GM12878 (cell line): ENCODE results near the gene AEBP1. TPM values are rescaled to one million over a fixed set of nuclear protein-coding genes. Genes with fewer than 3 reads are reported as not detected.
A peak's percentile ranks its signal among the peaks of the same experiment; 100 is the strongest.

Source experiments
- ATAC-seq: fragments of 200-7000 bp; cut with Tn5 transposase; 3 replicates; pipeline ENCODE4 v1.9.1; 2020; ENCODE audit warnings: mild to moderate bottlenecking, moderate library complexity
- BruUV-seq: library from RNA; stranded (reverse); fragments of 400-500 nt; replicated peaks from 2 replicates; lab custom pipeline; 2021; lab: Mats Ljungman, UMichigan
- CTCF ChIA-PET: fragments of 300-600 bp; sonication (Branson Sonifier 250); formaldehyde crosslinking; extraction: SDS; loops from one replicate; lab custom pipeline; 2021; ENCODE audit warnings: inconsistent platforms; lab: Yijun Ruan, JAX
- POLR2A ChIA-PET: fragments of 350-600 bp; formaldehyde crosslinking; extraction: SDS; loops from one replicate; lab custom pipeline; 2021; ENCODE audit warnings: inconsistent platforms; lab: Charles Lee
- RAD21 ChIA-PET: fragments of 300-600 bp; sonication (Branson Sonifier 250); formaldehyde crosslinking; loops from one replicate; lab custom pipeline; 2023; ENCODE audit warnings: antibody characterized with exemption; ENCODE audit not compliant: unreplicated experiment; lab: Charles Lee
- SMC1A ChIA-PET: fragments of 300-600 bp; sonication (Branson Sonifier 250); formaldehyde crosslinking; loops from one replicate; lab custom pipeline; 2023; ENCODE audit not compliant: unreplicated experiment, uncharacterized antibody; lab: Charles Lee
- DNase-seq: peaks from one replicate; pipeline ENCODE4 v3.0.0-alpha.2; 2011; ENCODE audit warnings: low read depth, low spot score
- FAIRE-seq: peaks from 3 replicates; lab custom pipeline; 2011; peaks lifted over from hg19 to GRCh38; lab: Jason Lieb, UNC
- H2AFZ ChIP-seq: 2 replicates; pipeline ENCODE4 v1.6.0; 2011; ENCODE audit warnings: low read depth, low read length, control low read depth; ENCODE audit not compliant: control insufficient read depth
- H3K27ac ChIP-seq: 2 replicates; pipeline ENCODE4 v1.5.1; 2011; ENCODE audit warnings: control low read depth; ENCODE audit not compliant: control insufficient read depth, insufficient read depth
- H3K27me3 ChIP-seq, 2 experiments: replicated peaks in 1 of 2; 2 replicates each; pipeline versions ENCODE4 v1.6.0 to v1.6.1; 2011; ENCODE audit warnings: low read length in 1 of 2; ENCODE audit not compliant: control insufficient read depth in 2 of 2, insufficient read depth in 2 of 2
- H3K36me3 ChIP-seq, 2 experiments: 2 replicates each; pipeline ENCODE4 v1.5.1; 2011; ENCODE audit warnings: low read length in 1 of 2; ENCODE audit not compliant: control insufficient read depth in 2 of 2, insufficient read depth in 2 of 2
- H3K4me1 ChIP-seq: 2 replicates; pipeline ENCODE4 v1.6.1; 2011; ENCODE audit warnings: mild to moderate bottlenecking, low read length, moderate library complexity, mixed read lengths; ENCODE audit not compliant: control insufficient read depth, insufficient read depth
- H3K4me2 ChIP-seq: 2 replicates; pipeline ENCODE4 v1.6.0; 2011; ENCODE audit warnings: control low read depth; ENCODE audit not compliant: control insufficient read depth, insufficient read depth
- H3K4me3 ChIP-seq: fragments of 200-600 bp; sonication (generic); 2 replicates; pipeline ENCODE4 v1.5.1; 2016
- H3K79me2 ChIP-seq: 2 replicates; pipeline ENCODE4 v1.6.0; 2011; ENCODE audit warnings: low read length; ENCODE audit not compliant: control insufficient read depth, insufficient read depth
- H3K9ac ChIP-seq: 2 replicates; pipeline ENCODE4 v1.8.0; 2011; ENCODE audit warnings: low read length, control low read depth, mixed read lengths; ENCODE audit not compliant: control insufficient read depth, insufficient read depth
- H3K9me3 ChIP-seq: replicated peaks from 3 replicates; pipeline ENCODE4 v1.5.1; 2011; ENCODE audit warnings: mild to moderate bottlenecking, low read length; ENCODE audit not compliant: control insufficient read depth, insufficient read depth
- H4K20me1 ChIP-seq: 2 replicates; pipeline ENCODE4 v1.6.0; 2011; ENCODE audit not compliant: control insufficient read depth, insufficient read depth
- POLR2A ChIP-seq: IDR thresholded peaks from 2 replicates; pipeline ENCODE4 v1.6.1; 2011; ENCODE audit warnings: low read depth, mild to moderate bottlenecking, low read length
- SREBF1 ChIP-seq: IDR thresholded peaks from 2 replicates; pipeline ENCODE4 v1.6.1; 2012; ENCODE audit warnings: mild to moderate bottlenecking, low read length
- ZBED1 ChIP-seq: IDR thresholded peaks from 2 replicates; pipeline ENCODE4 v1.6.1; 2016; ENCODE audit warnings: borderline replicate concordance
- ZSCAN29 ChIP-seq: fragments of 450-650 bp; IDR thresholded peaks from 2 replicates; pipeline ENCODE4 v1.6.1; 2017; ENCODE audit warnings: mild to moderate bottlenecking, moderate library complexity
- WGBS: methylation state at CpG from one replicate; pipeline ENCODE4 v1.1.6; 2016; ENCODE audit warnings: low lambda C conversion rate; ENCODE audit not compliant: insufficient replicate concordance, insufficient coverage; ENCODE audit errors: missing lambda C conversion rate; 5-methylcytosine and 5-hydroxymethylcytosine counted together
- in situ Hi-C: fragments of 300-500 bp; cut with MboI; formaldehyde crosslinking; loops from 9 replicates; pipeline ENCODE4 v1.14.3; 2018; ENCODE audit warnings: mixed read lengths
- intact Hi-C: fragments of 100-400 bp; cut with micrococcal nuclease; formaldehyde crosslinking; loops from one replicate; pipeline ENCODE4 v1.14.2; 2022; ENCODE audit not compliant: unreplicated experiment
- polyA plus RNA-seq, 11 experiments: library from polyadenylated mRNA; depleted of rRNA in 4 of 11; unstranded in 6 of 11; stranded (reverse) in 5 of 11; fragments of >200 nt; fragmentation: Nextera tagmentation in 4 of 11; fragmentation: Illumina TruSeq in 1 of 11; extraction: Ambion mirVana in 4 of 11; extraction: Trizol in 1 of 11; gene quantifications; 1 replicate in 1 of 11; 2 replicates in 10 of 11; pipeline versions ENCODE4 v1.2.1 to v1.2.3, GENCODE V29; 2011 to 2016; ENCODE audit warnings: inconsistent platforms in 2 of 11, missing spikeins in 2 of 11, low read depth in 1 of 11
- total RNA-seq, 4 experiments: library from RNA; depleted of rRNA in 3 of 4; stranded (reverse); fragments of >200 nt in 3 of 4; fragmentation: Illumina TruSeq in 1 of 4; extraction: Trizol in 1 of 4; gene quantifications; 2 replicates each; pipeline versions ENCODE4 v1.2.1 to v1.2.3, GENCODE V29; 2013 to 2021
- TF ChIP-seq, protein P1 (sequence below): IDR thresholded peaks from 2 replicates; pipeline ENCODE4 v1.6.1; 2012; ENCODE audit warnings: mild to moderate bottlenecking, low read depth, low read length

Gene AEBP1
- total and polyA plus RNA-seq, 10 of the 15 experiments (the other 5 are each of a cell fraction or from before 2014, with no cell fraction given) = 0.06 to 0.23 (median 0.11) TPM; not detected in 5

DNA sequence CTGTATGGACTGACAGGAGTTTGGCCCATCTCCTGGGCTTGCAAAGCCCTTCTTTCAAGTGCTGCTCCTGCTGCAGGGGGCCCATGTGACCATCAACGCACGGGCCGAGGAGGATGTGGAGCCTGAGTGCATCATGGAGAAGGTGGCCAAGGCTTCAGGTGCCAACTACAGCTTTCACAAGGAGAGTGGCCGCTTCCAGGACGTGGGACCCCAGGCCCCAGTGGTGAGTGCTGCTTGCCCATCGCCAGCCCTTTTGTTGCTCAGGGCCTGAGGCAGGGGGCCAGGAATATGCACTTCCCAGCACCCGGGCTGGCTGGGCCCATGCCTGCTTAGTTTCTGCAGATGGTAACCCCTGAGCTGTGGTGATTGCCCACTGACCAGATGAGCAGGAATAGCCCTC, 47.5 kb upstream of the AEBP1 start:
- Histone ChIP-seq H3K4me2 (no peak overlapping the region), H4K20me1 (peaks cover 3% of the 10 kb centered on the region; the same call in 1 of the 2 replicates), H3K36me3 (peaks cover 40 to 61% of the 10 kb centered on the region in 2 experiments), H3K9me3 (no peaks in the 10 kb centered on the region; the same call in 2 of the 3 replicates), H3K27ac (no peak overlapping the region), H3K4me1 (peaks cover 24% of the 10 kb centered on the region), H2AFZ (no peak overlapping the region), H3K27me3 (no peaks in the 10 kb centered on the region), H3K79me2 (no peaks in the 10 kb centered on the region), H3K4me3 (no peak overlapping the region), H3K9ac (no peak overlapping the region)
- TF ChIP-seq ZSCAN29 (no peak), POLR2A (peak; percentile 32)
- no peak for DNase-seq
- BruUV-seq = no TSS peak
- POLR2A ChIA-PET = no interaction called here
- ATAC-seq = no peak
- WGBS = 100% methylated on average over 7 of the region's 7 CpGs
- RAD21 ChIA-PET = no interaction called here
- in situ Hi-C loops (no loop called here), intact Hi-C loops (no loop called here)
- no peak for FAIRE-seq
- SMC1A ChIA-PET = interaction anchor here (0.6 kb wide), 1 partner anchor 313 kb away, joined by 3 read pairs; no protein-coding TSS in a partner anchor
- CTCF ChIA-PET = no interaction called here

DNA sequence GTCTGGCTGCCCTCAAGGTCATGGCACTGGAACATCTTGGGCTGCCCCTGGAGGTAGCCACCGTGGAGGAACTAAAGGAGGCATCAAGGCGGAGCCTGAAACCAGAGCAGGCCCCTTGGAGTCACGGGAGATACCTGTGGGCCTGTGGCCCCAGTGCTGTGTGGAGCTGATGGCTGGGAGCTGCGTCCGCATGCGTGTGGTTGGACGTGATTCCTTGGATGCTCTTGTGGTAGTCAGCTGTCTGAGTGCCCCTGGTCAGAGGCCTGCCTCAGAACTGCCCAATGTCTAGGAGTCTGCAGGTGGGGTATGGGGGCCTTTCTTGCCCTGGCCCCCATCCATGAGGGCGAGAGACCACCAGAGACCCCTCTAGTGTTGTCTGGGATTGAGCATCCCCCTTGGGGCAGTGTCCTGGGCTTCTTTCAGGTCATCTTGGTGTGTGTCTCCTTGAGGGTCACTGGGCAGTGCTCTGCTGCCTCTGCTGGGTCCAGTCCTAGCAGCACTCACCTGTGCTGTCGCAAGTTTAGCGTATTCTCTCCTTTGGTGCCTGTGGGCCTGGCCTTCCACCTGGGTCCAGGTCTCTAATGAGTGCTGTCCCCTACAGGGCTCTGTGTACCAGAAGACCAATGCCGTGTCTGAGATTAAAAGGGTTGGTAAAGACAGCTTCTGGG, 46.8 kb upstream of the AEBP1 start:
- H3K36me3 ChIP-seq = peaks cover 45 to 63% of the 10 kb centered on the region in 2 experiments
- H3K4me1 ChIP-seq = peaks cover 24% of the 10 kb centered on the region
- no TSS peak for BruUV-seq
- in situ Hi-C loops (no loop called here), intact Hi-C loops (no loop called here)
- ChIA-PET SMC1A (interaction anchor here (1.8 kb wide), 1 partner anchor 13 kb away, joined by 6 read pairs; the partner anchor contains the start of gene DBNL), CTCF (no interaction called here), RAD21 (no interaction called here), POLR2A (no interaction called here)
- no peaks in the 10 kb centered on the region for H3K27me3 ChIP-seq
- peaks cover 3% of the 10 kb centered on the region; the same call in 1 of the 2 replicates for H4K20me1 ChIP-seq
- DNase-seq (no peak), FAIRE-seq (no peak), ATAC-seq (no peak)
- H3K27ac ChIP-seq = no peak overlapping the region
- TF ChIP-seq, protein P1, sequence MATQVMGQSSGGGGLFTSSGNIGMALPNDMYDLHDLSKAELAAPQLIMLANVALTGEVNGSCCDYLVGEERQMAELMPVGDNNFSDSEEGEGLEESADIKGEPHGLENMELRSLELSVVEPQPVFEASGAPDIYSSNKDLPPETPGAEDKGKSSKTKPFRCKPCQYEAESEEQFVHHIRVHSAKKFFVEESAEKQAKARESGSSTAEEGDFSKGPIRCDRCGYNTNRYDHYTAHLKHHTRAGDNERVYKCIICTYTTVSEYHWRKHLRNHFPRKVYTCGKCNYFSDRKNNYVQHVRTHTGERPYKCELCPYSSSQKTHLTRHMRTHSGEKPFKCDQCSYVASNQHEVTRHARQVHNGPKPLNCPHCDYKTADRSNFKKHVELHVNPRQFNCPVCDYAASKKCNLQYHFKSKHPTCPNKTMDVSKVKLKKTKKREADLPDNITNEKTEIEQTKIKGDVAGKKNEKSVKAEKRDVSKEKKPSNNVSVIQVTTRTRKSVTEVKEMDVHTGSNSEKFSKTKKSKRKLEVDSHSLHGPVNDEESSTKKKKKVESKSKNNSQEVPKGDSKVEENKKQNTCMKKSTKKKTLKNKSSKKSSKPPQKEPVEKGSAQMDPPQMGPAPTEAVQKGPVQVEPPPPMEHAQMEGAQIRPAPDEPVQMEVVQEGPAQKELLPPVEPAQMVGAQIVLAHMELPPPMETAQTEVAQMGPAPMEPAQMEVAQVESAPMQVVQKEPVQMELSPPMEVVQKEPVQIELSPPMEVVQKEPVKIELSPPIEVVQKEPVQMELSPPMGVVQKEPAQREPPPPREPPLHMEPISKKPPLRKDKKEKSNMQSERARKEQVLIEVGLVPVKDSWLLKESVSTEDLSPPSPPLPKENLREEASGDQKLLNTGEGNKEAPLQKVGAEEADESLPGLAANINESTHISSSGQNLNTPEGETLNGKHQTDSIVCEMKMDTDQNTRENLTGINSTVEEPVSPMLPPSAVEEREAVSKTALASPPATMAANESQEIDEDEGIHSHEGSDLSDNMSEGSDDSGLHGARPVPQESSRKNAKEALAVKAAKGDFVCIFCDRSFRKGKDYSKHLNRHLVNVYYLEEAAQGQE = no peak
- no peak for TF ChIP-seq ZBED1
- TF ChIP-seq SREBF1 = no peak
- no peaks in the 10 kb centered on the region for H3K79me2 ChIP-seq
- H3K9me3 ChIP-seq = no peaks in the 10 kb centered on the region; the same call in 2 of the 3 replicates
- 90% methylated on average over 11 of the region's 11 CpGs for WGBS
- H3K9ac ChIP-seq = no peak overlapping the region
- no peak overlapping the region for H3K4me2 ChIP-seq
- no peak overlapping the region for H2AFZ ChIP-seq
- no peak overlapping the region for H3K4me3 ChIP-seq
